ENCODE data around the gene PTPRN2.

DNA sequence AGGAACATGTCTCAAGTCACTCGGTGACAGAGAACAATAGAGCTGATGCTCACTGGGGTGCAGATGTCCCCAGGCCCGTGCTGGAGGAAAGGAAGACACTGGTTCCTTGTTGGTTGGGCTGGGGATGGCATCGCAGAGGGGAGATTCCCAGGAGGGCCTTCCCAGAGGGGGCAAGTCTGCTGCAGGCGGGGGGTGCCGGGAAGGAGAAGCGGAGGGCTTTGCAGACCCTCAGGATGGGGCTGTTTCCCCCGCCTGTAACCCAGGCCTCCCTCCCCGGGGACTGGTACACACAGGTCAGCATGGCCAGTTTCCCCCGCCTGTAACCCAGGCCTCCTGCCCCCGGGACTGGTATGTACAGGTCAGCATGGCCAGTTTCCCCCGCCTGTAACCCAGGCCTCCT, 967.0 kb downstream of the PTPRN2 start:
- no peak for TF ChIP-seq POLR2A (IDR thresholded peaks at IDR 0.05; ENCODE audit: extremely low read depth, insufficient read length)
- TF ChIP-seq, protein P1, sequence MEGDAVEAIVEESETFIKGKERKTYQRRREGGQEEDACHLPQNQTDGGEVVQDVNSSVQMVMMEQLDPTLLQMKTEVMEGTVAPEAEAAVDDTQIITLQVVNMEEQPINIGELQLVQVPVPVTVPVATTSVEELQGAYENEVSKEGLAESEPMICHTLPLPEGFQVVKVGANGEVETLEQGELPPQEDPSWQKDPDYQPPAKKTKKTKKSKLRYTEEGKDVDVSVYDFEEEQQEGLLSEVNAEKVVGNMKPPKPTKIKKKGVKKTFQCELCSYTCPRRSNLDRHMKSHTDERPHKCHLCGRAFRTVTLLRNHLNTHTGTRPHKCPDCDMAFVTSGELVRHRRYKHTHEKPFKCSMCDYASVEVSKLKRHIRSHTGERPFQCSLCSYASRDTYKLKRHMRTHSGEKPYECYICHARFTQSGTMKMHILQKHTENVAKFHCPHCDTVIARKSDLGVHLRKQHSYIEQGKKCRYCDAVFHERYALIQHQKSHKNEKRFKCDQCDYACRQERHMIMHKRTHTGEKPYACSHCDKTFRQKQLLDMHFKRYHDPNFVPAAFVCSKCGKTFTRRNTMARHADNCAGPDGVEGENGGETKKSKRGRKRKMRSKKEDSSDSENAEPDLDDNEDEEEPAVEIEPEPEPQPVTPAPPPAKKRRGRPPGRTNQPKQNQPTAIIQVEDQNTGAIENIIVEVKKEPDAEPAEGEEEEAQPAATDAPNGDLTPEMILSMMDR (IDR thresholded peaks at IDR 0.05; ENCODE audit: low read depth, low read length): no peak
